ENCODE measurements around the gene NPAS3. TPM values are rescaled to one million over a fixed set of nuclear protein-coding genes. Genes with fewer than 3 reads are reported as not detected.

NPAS3 gene
- total and polyA plus RNA-seq, 2 donors (not counting 3 experiments of a cell fraction or from before 2014, with no cell fraction given): 0.10 to 0.13 TPM

GRCh38 chr14:32978691-32979255 lies 40.1 kb downstream of the NPAS3 start:
- Histone ChIP-seq H3K4me1 (ENCODE audit: control insufficient read depth, extremely low read depth, insufficient read depth, low read length) (no peaks in the 10 kb centered on the region), H3K36me3 (ENCODE audit: control insufficient read depth in 2 of 2, extremely low read depth in 1 of 2, insufficient read depth in 2 of 2, low read length in 2 of 2) (no peaks in the 10 kb centered on the region), H3K27ac (ENCODE audit: insufficient read depth, low read depth, low read length) (no peak overlapping the region), H2AFZ (ENCODE audit: low read depth, low read length) (no peak overlapping the region), H3K9me3 (replicated peaks; ENCODE audit: control insufficient read depth, insufficient read depth, low read length) (no peaks in the 10 kb centered on the region), H3K9ac (replicated peaks; ENCODE audit: extremely low read depth, insufficient read depth, low read length) (no peak overlapping the region), H3K79me2 (ENCODE audit: control insufficient read depth, insufficient read depth, low read length) (no peaks in the 10 kb centered on the region), H3K4me3 (replicated peaks in 1 of 3; ENCODE audit: insufficient read depth in 1 of 3, low read depth in 1 of 3, low read length in 3 of 3) (no peak overlapping the region), H3K27me3 (ENCODE audit: control insufficient read depth in 2 of 2, insufficient read depth in 2 of 2, low read length in 2 of 2) (no peaks in the 10 kb centered on the region), H3K4me2 (ENCODE audit: insufficient read depth, low read length) (no peak overlapping the region), H4K20me1 (replicated peaks; ENCODE audit: control insufficient read depth, extremely low read depth, insufficient read depth, low read length) (no peaks in the 10 kb centered on the region), H3K9me1 (replicated peaks; ENCODE audit: control insufficient read depth, extremely low read depth, insufficient read depth, low read length) (no peaks in the 10 kb centered on the region)
- TF ChIP-seq EZH2 (IDR thresholded peaks at IDR 0.05; ENCODE audit: borderline replicate concordance, low read depth, low read length, severe bottlenecking): no peak
- no peak for TF ChIP-seq JUN (IDR thresholded peaks at IDR 0.05; ENCODE audit: borderline replicate concordance, insufficient read depth, insufficient read length, low read depth)
- no peak for TF ChIP-seq GATA2 (IDR thresholded peaks at IDR 0.05; ENCODE audit: insufficient read depth, insufficient read length, low read depth, low read length)
- no peak for TF ChIP-seq FOS (IDR thresholded peaks at IDR 0.05; ENCODE audit: borderline replicate concordance, insufficient read depth, low read length)
- TF ChIP-seq, protein P1, sequence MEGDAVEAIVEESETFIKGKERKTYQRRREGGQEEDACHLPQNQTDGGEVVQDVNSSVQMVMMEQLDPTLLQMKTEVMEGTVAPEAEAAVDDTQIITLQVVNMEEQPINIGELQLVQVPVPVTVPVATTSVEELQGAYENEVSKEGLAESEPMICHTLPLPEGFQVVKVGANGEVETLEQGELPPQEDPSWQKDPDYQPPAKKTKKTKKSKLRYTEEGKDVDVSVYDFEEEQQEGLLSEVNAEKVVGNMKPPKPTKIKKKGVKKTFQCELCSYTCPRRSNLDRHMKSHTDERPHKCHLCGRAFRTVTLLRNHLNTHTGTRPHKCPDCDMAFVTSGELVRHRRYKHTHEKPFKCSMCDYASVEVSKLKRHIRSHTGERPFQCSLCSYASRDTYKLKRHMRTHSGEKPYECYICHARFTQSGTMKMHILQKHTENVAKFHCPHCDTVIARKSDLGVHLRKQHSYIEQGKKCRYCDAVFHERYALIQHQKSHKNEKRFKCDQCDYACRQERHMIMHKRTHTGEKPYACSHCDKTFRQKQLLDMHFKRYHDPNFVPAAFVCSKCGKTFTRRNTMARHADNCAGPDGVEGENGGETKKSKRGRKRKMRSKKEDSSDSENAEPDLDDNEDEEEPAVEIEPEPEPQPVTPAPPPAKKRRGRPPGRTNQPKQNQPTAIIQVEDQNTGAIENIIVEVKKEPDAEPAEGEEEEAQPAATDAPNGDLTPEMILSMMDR (IDR thresholded peaks at IDR 0.05; ENCODE audit: extremely low read depth in 1 of 2, insufficient read depth in 1 of 2, low read depth in 1 of 2, low read length in 2 of 2): no peak
- no peak for TF ChIP-seq POLR2AphosphoS5 (IDR thresholded peaks at IDR 0.05; ENCODE audit: insufficient read depth, low read depth, low read length)
- TF ChIP-seq POLR2A (IDR thresholded peaks at IDR 0.05; ENCODE audit: low read depth, low read length): no peak
- TF ChIP-seq MYC (IDR thresholded peaks at IDR 0.05; ENCODE audit: low read depth, low read length): no peak
- TF ChIP-seq, protein P2, sequence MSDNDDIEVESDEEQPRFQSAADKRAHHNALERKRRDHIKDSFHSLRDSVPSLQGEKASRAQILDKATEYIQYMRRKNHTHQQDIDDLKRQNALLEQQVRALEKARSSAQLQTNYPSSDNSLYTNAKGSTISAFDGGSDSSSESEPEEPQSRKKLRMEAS (IDR thresholded peaks at IDR 0.05; ENCODE audit: insufficient read depth, insufficient read length): no peak
- ChIA-PET CTCF (no interaction called here), POLR2A (no interaction called here)
- dilution Hi-C loops (cut with MboI; ENCODE audit: extremely low pct_ligation_motif_present, low sequenced_read_pairs) (no loop called here), intact Hi-C loops (cut with micrococcal nuclease) (no loop called here)
- FAIRE-seq (no peak), DNase-seq (ENCODE audit: low read depth, low spot score) (no peak)
- BruUV-seq (replicated peaks): no TSS peak

Data from endothelial cell of umbilical vein (primary cell).